Activated CD4-positive, alpha-beta memory T cell treated with anti-CD3 and anti-CD28 coated beads for 36 hours (primary cell): Measurements from ENCODE around the gene MYBPH. TPM values are rescaled to one million over a fixed set of nuclear protein-coding genes. Genes with fewer than 3 reads are reported as not detected.
A peak's percentile ranks its signal among the peaks of the same experiment; 100 is the strongest.

Source experiments
- CTCF ChIA-PET: fragments of 350-600 bp; sonication (Branson Sonifier 250); formaldehyde crosslinking; loops from one replicate; lab custom pipeline; 2021; ENCODE audit warnings: antibody characterized with exemption, inconsistent platforms; lab: Charles Lee
- POLR2A ChIA-PET: fragments of 350-600 bp; sonication (Branson Sonifier 250); formaldehyde crosslinking; loops from one replicate; lab custom pipeline; 2021; ENCODE audit warnings: antibody characterized with exemption; lab: Charles Lee
- DNase-seq: peaks from one replicate; pipeline ENCODE4 v3.0.0-alpha.2; 2020
- H3K27ac Mint-ChIP-seq: one replicate; pipeline ENCODE4 v1.8.0; 2021; ENCODE audit warnings: mixed read lengths
- H3K27me3 Mint-ChIP-seq: one replicate; pipeline ENCODE4 v1.8.0; 2021; ENCODE audit warnings: mixed read lengths
- H3K36me3 Mint-ChIP-seq: one replicate; pipeline ENCODE4 v1.8.0; 2021; ENCODE audit warnings: mixed read lengths
- H3K4me1 Mint-ChIP-seq: one replicate; pipeline ENCODE4 v1.8.0; 2021; ENCODE audit warnings: low read depth, mixed read lengths
- H3K4me3 Mint-ChIP-seq: one replicate; pipeline ENCODE4 v1.8.0; 2021; ENCODE audit warnings: mild to moderate bottlenecking, mixed read lengths
- H3K9me3 Mint-ChIP-seq: one replicate; pipeline ENCODE4 v1.8.0; 2021; ENCODE audit warnings: mixed read lengths
- intact Hi-C: fragments of 100-400 bp; cut with micrococcal nuclease; formaldehyde crosslinking; loops from one replicate; pipeline ENCODE4 v1.15.1; 2023
- total RNA-seq, 2 experiments: library from RNA; stranded (reverse); gene quantifications; one replicate each; pipeline ENCODE4 v1.2.3, GENCODE V29; 2021

MYBPH gene
- total RNA-seq, 2 experiments from 2014 or later, result not detected

- no peak for DNase-seq
- Mint-ChIP-seq H3K4me1 (peaks cover 11% of the 10 kb centered on the region), H3K27ac (no peak overlapping the region), H3K27me3 (peaks cover 32% of the 10 kb centered on the region), H3K4me3 (no peak overlapping the region), H3K9me3 (no peaks in the 10 kb centered on the region), H3K36me3 (no peaks in the 10 kb centered on the region)
- intact Hi-C loops, result no loop called here
- POLR2A ChIA-PET, result no interaction called here
- CTCF ChIA-PET, result interaction anchor here (1.6 kb wide), 1 partner anchor 42 kb away, joined by 6 read pairs; no protein-coding TSS in a partner anchor
Observed at GRCh38 chr1:203130358-203130985, 45.2 kb downstream of the MYBPH start.

GRCh38 chr1:203129501-203130231, 46.0 kb downstream of the MYBPH start:
- peaks cover 11% of the 10 kb centered on the region for H3K4me1 Mint-ChIP-seq
- intact Hi-C loops, result no loop called here
- H3K27ac Mint-ChIP-seq, result no peak overlapping the region
- H3K9me3 Mint-ChIP-seq, result no peaks in the 10 kb centered on the region
- DNase-seq, result peak; percentile 3
- no peaks in the 10 kb centered on the region for H3K36me3 Mint-ChIP-seq
- H3K27me3 Mint-ChIP-seq, result peaks cover 38% of the 10 kb centered on the region
- H3K4me3 Mint-ChIP-seq, result no peak overlapping the region
- ChIA-PET CTCF (interaction anchor here (1.6 kb wide), 1 partner anchor 43 kb away, joined by 6 read pairs; no protein-coding TSS in a partner anchor), POLR2A (no interaction called here)

- ChIA-PET POLR2A (no interaction called here), CTCF (interaction anchor here (0.9 to 1.8 kb wide), 2 partner anchors 43 to 87 kb away, joined by 3 to 4 read pairs; no protein-coding TSS in a partner anchor)
- H3K4me1 Mint-ChIP-seq, result peaks cover 11% of the 10 kb centered on the region
- H3K36me3 Mint-ChIP-seq, result no peaks in the 10 kb centered on the region
- no peaks in the 10 kb centered on the region for H3K9me3 Mint-ChIP-seq
- H3K27me3 Mint-ChIP-seq, result peaks cover 45% of the 10 kb centered on the region
- peak; percentile 5 for DNase-seq
- no peak overlapping the region for H3K4me3 Mint-ChIP-seq
- H3K27ac Mint-ChIP-seq, result no peak overlapping the region
- intact Hi-C loops, result no loop called here
Observed at GRCh38 chr1:203128716-203129500, 46.7 kb downstream of the MYBPH start.

GRCh38 chr1:203128431-203128715, 47.3 kb downstream of the MYBPH start:
- POLR2A ChIA-PET, result no interaction called here
- H3K27me3 Mint-ChIP-seq, result peaks cover 50% of the 10 kb centered on the region
- no peaks in the 10 kb centered on the region for H3K9me3 Mint-ChIP-seq
- no peak overlapping the region for H3K27ac Mint-ChIP-seq
- DNase-seq, result no peak
- no peak overlapping the region for H3K4me3 Mint-ChIP-seq
- no peaks in the 10 kb centered on the region for H3K36me3 Mint-ChIP-seq
- intact Hi-C loops, result no loop called here
- H3K4me1 Mint-ChIP-seq, result peaks cover 11% of the 10 kb centered on the region
- CTCF ChIA-PET, result interaction anchor here (0.9 to 1.8 kb wide), 2 partner anchors 44 to 88 kb away, joined by 3 to 4 read pairs; no protein-coding TSS in a partner anchor

- ChIA-PET POLR2A (interaction anchor here (0.6 kb wide), 1 partner anchor 212 kb away, joined by 3 read pairs; no protein-coding TSS in a partner anchor), CTCF (interaction anchor here (0.9 to 1.8 kb wide), 4 partner anchors 44 to 88 kb away, joined by 3 to 4 read pairs (median 3); no protein-coding TSS in a partner anchor)
- peaks cover 50% of the 10 kb centered on the region for H3K27me3 Mint-ChIP-seq
- no peaks in the 10 kb centered on the region for H3K36me3 Mint-ChIP-seq
- intact Hi-C loops, result no loop called here
- H3K9me3 Mint-ChIP-seq, result no peaks in the 10 kb centered on the region
- no peak within 1 kb of the TSS for H3K27ac Mint-ChIP-seq
- no peak within 1 kb of the TSS for H3K4me3 Mint-ChIP-seq
- peaks cover 11% of the 10 kb centered on the region for H3K4me1 Mint-ChIP-seq
- peak; percentile 9 for DNase-seq
Observed at GRCh38 chr1:203127666-203128430, 47.8 kb downstream of the MYBPH start, which contains the start of gene ADORA1. TSS of gene ADORA1 (plus strand) at chr1:203127726. CDS start at chr1:203128842, 1,116 bp downstream.

GRCh38 chr1:203126866-203127665, 48.6 kb downstream of the MYBPH start:
- Mint-ChIP-seq H3K27me3 (peaks cover 52% of the 10 kb centered on the region), H3K4me3 (no peak overlapping the region), H3K36me3 (no peaks in the 10 kb centered on the region), H3K9me3 (no peaks in the 10 kb centered on the region), H3K4me1 (peaks cover 11% of the 10 kb centered on the region), H3K27ac (no peak overlapping the region)
- CTCF ChIA-PET, result interaction anchor here (0.9 to 1.1 kb wide), 3 partner anchors 9 to 88 kb away, joined by 3 read pairs; no protein-coding TSS in a partner anchor
- intact Hi-C loops, result no loop called here
- peak; percentile 1 for DNase-seq
- POLR2A ChIA-PET, result interaction anchor here (0.6 kb wide), 1 partner anchor 213 kb away, joined by 3 read pairs; no protein-coding TSS in a partner anchor

GRCh38 chr1:203126151-203126865, 49.3 kb downstream of the MYBPH start:
- intact Hi-C loops, result no loop called here
- Mint-ChIP-seq H3K36me3 (no peaks in the 10 kb centered on the region), H3K27ac (no peak overlapping the region), H3K4me3 (no peak overlapping the region), H3K9me3 (no peaks in the 10 kb centered on the region), H3K27me3 (peaks cover 56% of the 10 kb centered on the region), H3K4me1 (peaks cover 14% of the 10 kb centered on the region)
- CTCF ChIA-PET, result interaction anchor here (1.0 to 1.1 kb wide), 3 partner anchors 8 to 90 kb away, joined by 3 read pairs; no protein-coding TSS in a partner anchor
- DNase-seq, result no peak
- POLR2A ChIA-PET, result no interaction called here

- peaks cover 14% of the 10 kb centered on the region for H3K4me1 Mint-ChIP-seq
- POLR2A ChIA-PET, result no interaction called here
Observed at GRCh38 chr1:203124546-203125317, 50.9 kb downstream of the MYBPH start.

GRCh38 chr1:203124011-203124410, 51.6 kb downstream of the MYBPH start:
- H3K4me1 Mint-ChIP-seq, result peaks cover 14% of the 10 kb centered on the region
- intact Hi-C loops, result no loop called here
- no peak overlapping the region for H3K27ac Mint-ChIP-seq
- no peak overlapping the region for H3K4me3 Mint-ChIP-seq
- CTCF ChIA-PET, result no interaction called here
- POLR2A ChIA-PET, result no interaction called here
- H3K27me3 Mint-ChIP-seq, result peaks cover 65% of the 10 kb centered on the region
- peak; percentile 1 for DNase-seq
- H3K36me3 Mint-ChIP-seq, result no peaks in the 10 kb centered on the region
- no peaks in the 10 kb centered on the region for H3K9me3 Mint-ChIP-seq

More at GRCh38 chr1:203124546-203125317, 50.9 kb downstream of the MYBPH start:
- H3K27me3 Mint-ChIP-seq, result peaks cover 66% of the 10 kb centered on the region
- H3K27ac Mint-ChIP-seq, result no peak overlapping the region
- CTCF ChIA-PET, result no interaction called here
- intact Hi-C loops, result no loop called here
- H3K9me3 Mint-ChIP-seq, result no peaks in the 10 kb centered on the region
- peak; percentile 1 for DNase-seq
- H3K36me3 Mint-ChIP-seq, result no peaks in the 10 kb centered on the region
- H3K4me3 Mint-ChIP-seq, result no peak overlapping the region

GRCh38 chr1:203122159-203122558, 53.5 kb downstream of the MYBPH start:
- no peaks in the 10 kb centered on the region for H3K36me3 Mint-ChIP-seq
- H3K4me3 Mint-ChIP-seq, result no peak overlapping the region
- peaks cover 62% of the 10 kb centered on the region for H3K27me3 Mint-ChIP-seq
- intact Hi-C loops, result no loop called here
- H3K9me3 Mint-ChIP-seq, result no peaks in the 10 kb centered on the region
- ChIA-PET POLR2A (interaction anchor here (0.6 kb wide), 1 partner anchor 99 kb away, joined by 4 read pairs; no protein-coding TSS in a partner anchor), CTCF (no interaction called here)
- H3K27ac Mint-ChIP-seq, result no peak overlapping the region
- peaks cover 7% of the 10 kb centered on the region for H3K4me1 Mint-ChIP-seq
- no peak for DNase-seq
